ENCODE measurements around the gene PGGHG. TPM values are rescaled to one million over a fixed set of nuclear protein-coding genes. Genes with fewer than 3 reads are reported as not detected.
"Not testable (repeated sequence)": the region's sequence is repeated elsewhere in the genome, so short reads cannot be mapped to it uniquely, and the experiment has no call there.

PGGHG gene
- total RNA-seq, 1 experiment from 2014 or later = 12.4 TPM

DNA sequence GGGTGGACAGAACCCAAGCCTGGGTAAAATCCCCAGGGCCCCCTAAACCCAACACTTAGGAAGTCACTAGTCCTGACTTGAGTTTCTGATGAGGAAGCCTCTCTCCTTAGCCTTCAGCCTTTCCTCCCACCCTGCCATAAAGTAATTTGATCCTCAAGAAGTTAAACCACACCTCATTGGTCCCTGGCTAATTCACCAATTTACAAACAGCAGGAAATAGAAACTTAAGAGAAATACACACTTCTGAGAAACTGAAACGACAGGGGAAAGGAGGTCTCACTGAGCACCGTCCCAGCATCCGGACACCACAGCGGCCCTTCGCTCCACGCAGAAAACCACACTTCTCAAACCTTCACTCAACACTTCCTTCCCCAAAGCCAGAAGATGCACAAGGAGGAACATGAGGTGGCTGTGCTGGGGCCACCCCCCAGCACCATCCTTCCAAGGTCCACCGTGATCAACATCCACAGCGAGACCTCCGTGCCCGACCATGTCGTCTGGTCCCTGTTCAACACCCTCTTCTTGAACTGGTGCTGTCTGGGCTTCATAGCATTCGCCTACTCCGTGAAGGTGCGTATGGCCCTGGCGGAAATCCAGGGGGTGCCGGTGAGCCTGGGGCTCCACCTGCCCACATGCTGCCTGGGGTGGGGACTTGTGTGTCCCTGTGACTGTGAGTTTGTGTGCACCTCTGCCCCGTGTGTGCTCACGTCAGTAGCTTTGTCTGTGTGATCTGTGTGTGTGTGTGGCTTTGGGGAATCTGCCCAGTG lies 25.0 kb downstream of the PGGHG start, which contains the start of gene IFITM1:
IFITM1 (plus strand) TSS at position 254 of the 767 bp plus-strand sequence; CDS start at position 385, 131 bp downstream.
- Histone ChIP-seq H3K27ac (ENCODE audit: low read length) (no peak within 1 kb of the TSS), H3K4me1 (ENCODE audit: insufficient read depth, low read length) (peaks cover 11% of the 10 kb centered on the region), H3K4me3 (ENCODE audit: low read length) (no peak within 1 kb of the TSS), H3F3A (ENCODE audit: low read length, unreplicated experiment) (no peaks in the 10 kb centered on the region), H3K36me3 (ENCODE audit: low read depth, low read length) (no peaks in the 10 kb centered on the region), H3K9me2 (replicated peaks; ENCODE audit: low read length) (no peaks in the 10 kb centered on the region), H3K4me2 (ENCODE audit: low read length) (peak within 1 kb of the TSS; percentile 19; the same call in 1 of the 2 replicates), H3K79me2 (ENCODE audit: low read length) (peaks cover 10% of the 10 kb centered on the region), H2AFZ (ENCODE audit: low read length) (no peak within 1 kb of the TSS), H3K9ac (ENCODE audit: low read length) (no peak within 1 kb of the TSS), H3K27me3 (ENCODE audit: low read length) (no peaks in the 10 kb centered on the region), H4K20me1 (ENCODE audit: low read length) (no peaks in the 10 kb centered on the region), H3K9me3 (ENCODE audit: low read length) (no peaks in the 10 kb centered on the region)
- DNase-seq (peak; percentile 19), ATAC-seq (peak; percentile 15; the same call in 1 of the 2 replicates)
- intact Hi-C loops (cut with micrococcal nuclease) = no loop called here
- BruUV-seq (replicated peaks) = TSS peak; percentile 90
- POLR2A ChIA-PET (ENCODE audit: unreplicated experiment) = no interaction called here
- CTCF ChIA-PET = no interaction called here
- TF ChIP-seq, protein P1, sequence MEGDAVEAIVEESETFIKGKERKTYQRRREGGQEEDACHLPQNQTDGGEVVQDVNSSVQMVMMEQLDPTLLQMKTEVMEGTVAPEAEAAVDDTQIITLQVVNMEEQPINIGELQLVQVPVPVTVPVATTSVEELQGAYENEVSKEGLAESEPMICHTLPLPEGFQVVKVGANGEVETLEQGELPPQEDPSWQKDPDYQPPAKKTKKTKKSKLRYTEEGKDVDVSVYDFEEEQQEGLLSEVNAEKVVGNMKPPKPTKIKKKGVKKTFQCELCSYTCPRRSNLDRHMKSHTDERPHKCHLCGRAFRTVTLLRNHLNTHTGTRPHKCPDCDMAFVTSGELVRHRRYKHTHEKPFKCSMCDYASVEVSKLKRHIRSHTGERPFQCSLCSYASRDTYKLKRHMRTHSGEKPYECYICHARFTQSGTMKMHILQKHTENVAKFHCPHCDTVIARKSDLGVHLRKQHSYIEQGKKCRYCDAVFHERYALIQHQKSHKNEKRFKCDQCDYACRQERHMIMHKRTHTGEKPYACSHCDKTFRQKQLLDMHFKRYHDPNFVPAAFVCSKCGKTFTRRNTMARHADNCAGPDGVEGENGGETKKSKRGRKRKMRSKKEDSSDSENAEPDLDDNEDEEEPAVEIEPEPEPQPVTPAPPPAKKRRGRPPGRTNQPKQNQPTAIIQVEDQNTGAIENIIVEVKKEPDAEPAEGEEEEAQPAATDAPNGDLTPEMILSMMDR (conservative IDR thresholded peaks at IDR 0.05; ENCODE audit: low read depth, low read length) = no peak
- no peak for TF ChIP-seq EZH2 (IDR thresholded peaks at IDR 0.05; ENCODE audit: low read length, unreplicated experiment)
- TF ChIP-seq EZH2phosphoT487 (IDR thresholded peaks at IDR 0.05; ENCODE audit: borderline replicate concordance, low read length) = no peak

- H3K9me3 ChIP-seq (ENCODE audit: low read length); POLR2A ChIA-PET (ENCODE audit: unreplicated experiment); H4K20me1 ChIP-seq (ENCODE audit: low read length); DNase-seq; CTCF ChIA-PET; H3K9me2 ChIP-seq (replicated peaks; ENCODE audit: low read length); BruUV-seq (replicated peaks); H3F3A ChIP-seq (ENCODE audit: low read length, unreplicated experiment); intact Hi-C loops (cut with micrococcal nuclease); H3K9ac ChIP-seq (ENCODE audit: low read length); H2AFZ ChIP-seq (ENCODE audit: low read length); H3K79me2 ChIP-seq (ENCODE audit: low read length); H3K27ac ChIP-seq (ENCODE audit: low read length); ATAC-seq; H3K4me3 ChIP-seq (ENCODE audit: low read length); H3K36me3 ChIP-seq (ENCODE audit: low read depth, low read length); H3K4me2 ChIP-seq (ENCODE audit: low read length); H3K4me1 ChIP-seq (ENCODE audit: insufficient read depth, low read length); H3K27me3 ChIP-seq (ENCODE audit: low read length): not testable (repeated sequence)
These were observed 25.6 kb downstream of the PGGHG start for GRCh38 chr11:314554-314875.

- intact Hi-C loops (cut with micrococcal nuclease) = no loop called here
- Histone ChIP-seq H3K4me1 (ENCODE audit: insufficient read depth, low read length) (peaks cover under 1% of the 10 kb centered on the region), H4K20me1 (ENCODE audit: low read length) (no peaks in the 10 kb centered on the region), H3K27ac (ENCODE audit: low read length) (no peak overlapping the region), H3K27me3 (ENCODE audit: low read length) (no peaks in the 10 kb centered on the region), H2AFZ (ENCODE audit: low read length) (no peak overlapping the region), H3F3A (ENCODE audit: low read length, unreplicated experiment) (no peaks in the 10 kb centered on the region), H3K9me3 (ENCODE audit: low read length) (no peaks in the 10 kb centered on the region), H3K79me2 (ENCODE audit: low read length) (peaks cover 5% of the 10 kb centered on the region), H3K9me2 (replicated peaks; ENCODE audit: low read length) (no peaks in the 10 kb centered on the region), H3K9ac (ENCODE audit: low read length) (no peak overlapping the region), H3K4me2 (ENCODE audit: low read length) (no peak overlapping the region), H3K36me3 (ENCODE audit: low read depth, low read length) (no peaks in the 10 kb centered on the region), H3K4me3 (ENCODE audit: low read length) (no peak overlapping the region)
- CTCF ChIA-PET = interaction anchor here (0.5 kb wide), 1 partner anchor 57 kb away, joined by 3 read pairs; no protein-coding TSS in a partner anchor
- POLR2A ChIA-PET (ENCODE audit: unreplicated experiment) = interaction anchor here (0.6 kb wide), 1 partner anchor 50 kb away, joined by 4 read pairs; no protein-coding TSS in a partner anchor
- DNase-seq = no peak
- BruUV-seq (replicated peaks) = no TSS peak
- no peak for TF ChIP-seq EZH2 (IDR thresholded peaks at IDR 0.05; ENCODE audit: low read length, unreplicated experiment)
- TF ChIP-seq, protein P1 (conservative IDR thresholded peaks at IDR 0.05; ENCODE audit: low read depth, low read length) = no peak
- no peak for TF ChIP-seq EZH2phosphoT487 (IDR thresholded peaks at IDR 0.05; ENCODE audit: borderline replicate concordance, low read length)
- ATAC-seq = no peak
These were observed 26.1 kb downstream of the PGGHG start for GRCh38 chr11:315051-315481.

Measured in PC-3 (cell line).